CD4-positive, alpha-beta T cell treated with Interleukin-21 for 1 hour (primary cell): ENCODE data around the gene CACNB2.

Experiments used
- DNase-seq: peaks from one replicate; pipeline ENCODE4 v3.0.0-alpha.2; 2020

CACNB2 gene

DNA sequence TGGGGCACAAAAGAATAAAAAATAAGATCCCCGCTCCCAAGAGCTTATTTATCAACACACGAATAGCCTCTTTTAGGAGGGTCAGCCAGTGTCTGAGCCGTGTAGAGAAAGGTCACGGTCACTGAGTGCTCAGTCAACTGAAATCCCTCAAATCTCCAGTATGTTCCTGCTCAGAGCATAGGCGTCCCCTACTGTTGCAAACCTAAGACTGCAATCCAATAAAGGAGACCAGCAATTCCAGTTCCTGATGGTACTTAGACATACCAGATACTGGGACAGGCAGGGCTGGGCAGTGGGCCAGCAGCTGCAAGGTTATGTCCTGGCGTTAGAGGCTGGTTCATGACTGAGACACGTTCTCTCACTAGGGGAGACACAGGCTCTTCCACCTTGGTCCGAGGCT lies 93.6 kb downstream of the CACNB2 start:
- DNase-seq: no peak

- no peak for DNase-seq
These were observed 95.3 kb downstream of the CACNB2 start for GRCh38 chr10:18235477-18235876.

DNA sequence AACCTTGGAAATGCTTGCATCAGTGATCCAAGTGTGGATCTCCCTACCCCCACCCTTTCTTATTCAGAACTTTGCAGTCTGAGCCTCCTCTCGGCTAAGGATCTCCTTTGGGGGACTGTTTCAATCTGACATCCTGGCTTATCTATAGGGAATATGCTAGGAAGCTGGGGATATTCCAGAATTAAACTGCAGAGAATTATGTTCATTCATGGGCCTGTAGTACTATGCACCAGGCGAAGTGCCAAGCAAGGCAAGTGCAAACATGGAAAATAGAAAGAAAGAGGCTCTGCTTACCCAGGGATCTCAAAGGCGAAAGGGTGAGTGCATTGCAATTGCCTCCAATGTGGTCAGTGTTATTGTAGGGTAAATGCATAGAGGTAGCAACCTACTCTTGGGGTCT lies 96.5 kb downstream of the CACNB2 start:
- DNase-seq: no peak

DNA sequence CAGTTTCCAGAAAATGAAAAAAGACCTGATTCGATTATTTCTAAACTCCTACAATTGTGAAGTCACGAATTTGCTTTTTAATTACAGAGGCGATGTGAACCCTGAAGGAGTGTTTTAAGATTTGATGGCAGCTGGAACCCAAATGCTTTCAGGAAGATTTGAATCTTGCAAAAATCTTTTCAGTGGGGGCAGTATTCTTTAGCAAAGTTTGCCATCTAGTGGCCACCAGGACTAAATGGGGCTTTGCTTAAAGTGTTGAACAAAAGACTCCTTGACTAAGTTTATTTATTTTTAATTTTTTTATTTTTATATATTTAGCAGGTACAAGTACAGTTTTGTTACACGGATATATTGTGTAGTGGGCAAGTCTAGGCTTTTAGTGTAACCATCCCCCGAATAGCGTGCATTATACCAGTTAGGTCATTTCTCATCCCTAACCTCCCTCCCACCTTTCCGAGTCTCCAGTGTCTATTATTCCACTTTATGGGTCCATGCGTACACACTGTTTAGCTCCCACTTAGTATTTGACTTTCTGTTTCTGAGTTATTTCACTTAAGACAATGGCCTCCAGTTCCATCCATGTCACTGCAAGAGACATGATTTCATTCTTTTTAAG lies 98.8 kb downstream of the CACNB2 start:
- peak; percentile 17 for DNase-seq

- no peak for DNase-seq
These were observed 100.1 kb downstream of the CACNB2 start for GRCh38 chr10:18240185-18240882.

DNA sequence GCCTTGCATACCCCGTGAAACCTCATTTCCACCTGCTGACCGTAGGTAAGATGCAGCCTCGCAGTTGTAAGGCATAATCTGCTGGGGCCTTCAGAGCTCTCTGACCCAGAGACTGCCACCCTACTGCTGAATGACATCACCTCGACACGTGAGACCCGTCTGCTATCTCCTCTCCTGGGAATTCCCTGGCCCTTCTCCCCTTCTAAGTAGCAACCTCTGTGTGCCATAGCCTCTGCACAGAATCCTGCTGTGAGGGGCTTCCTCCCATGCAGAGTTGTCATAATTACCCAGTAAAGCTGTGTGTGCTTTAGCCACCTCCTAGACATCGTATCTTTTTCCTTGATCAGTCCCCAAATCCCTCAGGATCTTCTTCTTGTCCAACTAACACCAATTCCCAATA lies 106.7 kb downstream of the CACNB2 start:
- no peak for DNase-seq

- no peak for DNase-seq
These were observed 111.9 kb downstream of the CACNB2 start for GRCh38 chr10:18252086-18252485.

DNA sequence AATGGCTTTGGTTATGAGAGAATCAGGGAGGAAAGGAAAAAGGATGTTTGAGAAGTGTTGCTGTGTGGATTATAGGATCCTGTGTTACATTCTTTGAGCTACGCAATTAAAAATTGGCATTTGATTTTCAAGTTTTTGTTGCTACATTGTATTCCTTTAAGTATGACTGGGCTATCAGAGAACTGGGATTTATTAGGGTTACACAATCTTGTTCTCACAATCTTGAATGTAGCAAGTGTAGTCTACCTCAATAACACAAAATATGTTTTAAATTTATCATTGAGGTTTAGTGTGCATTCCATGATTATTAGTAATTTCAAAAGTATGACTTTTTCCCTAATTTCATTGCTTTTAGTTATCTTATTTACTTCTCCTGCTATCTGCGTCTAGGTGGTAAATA lies 113.9 kb downstream of the CACNB2 start:
- no peak for DNase-seq

DNA sequence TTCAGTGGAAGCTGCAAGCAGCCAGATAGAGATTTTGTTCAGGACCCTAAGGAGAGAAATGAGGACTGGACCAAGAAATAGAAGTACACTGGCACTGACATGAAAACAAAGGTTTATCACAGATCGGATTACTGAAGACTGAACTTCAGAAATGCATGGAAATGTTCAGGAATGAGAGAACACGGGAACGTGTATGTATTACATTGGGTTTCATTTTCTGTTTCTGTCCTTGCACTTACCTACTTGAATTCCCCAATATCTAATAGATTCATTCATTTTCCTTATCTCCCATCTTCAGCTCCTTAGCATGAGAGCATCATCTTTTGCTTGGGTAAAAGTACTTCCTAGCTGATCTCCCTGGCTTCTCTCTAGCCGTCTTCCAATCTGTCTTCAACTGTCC lies 114.5 kb downstream of the CACNB2 start:
- no peak for DNase-seq

- no peak for DNase-seq
These were observed 120.2 kb downstream of the CACNB2 start for GRCh38 chr10:18260310-18260922.

DNA sequence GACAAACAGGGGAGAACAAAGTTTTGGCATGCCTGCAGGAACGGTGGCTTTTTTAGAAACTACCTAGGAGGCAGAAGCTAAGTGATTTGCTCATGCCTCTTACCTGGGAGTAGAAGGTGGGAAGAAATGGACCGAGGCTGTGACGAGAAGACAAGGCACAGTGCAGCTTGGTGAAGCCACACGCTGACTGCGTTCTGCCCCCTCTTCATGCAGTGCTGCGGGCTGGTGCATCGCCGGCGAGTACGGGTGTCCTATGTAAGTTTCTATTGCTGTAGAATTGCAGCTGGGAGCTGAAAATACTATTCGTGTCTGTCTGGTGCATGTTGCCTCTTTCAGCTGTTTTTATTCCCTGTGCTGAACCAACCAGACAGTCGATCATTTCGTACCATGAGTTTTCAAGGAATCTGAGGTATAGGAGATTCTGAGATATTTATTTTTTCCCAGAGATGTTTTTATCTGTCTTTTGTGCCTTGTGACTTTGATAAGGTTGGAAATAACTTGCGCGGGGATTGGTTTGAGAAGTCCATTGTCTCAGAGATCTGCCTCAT lies 120.9 kb downstream of the CACNB2 start:
- DNase-seq: no peak

GRCh38 chr10:18261768-18262231 lies 121.6 kb downstream of the CACNB2 start:
- no peak for DNase-seq

- DNase-seq: no peak
These were observed 124.3 kb downstream of the CACNB2 start for GRCh38 chr10:18264466-18265050.

- DNase-seq: no peak
These were observed 127.8 kb downstream of the CACNB2 start for GRCh38 chr10:18268005-18268404.

DNA sequence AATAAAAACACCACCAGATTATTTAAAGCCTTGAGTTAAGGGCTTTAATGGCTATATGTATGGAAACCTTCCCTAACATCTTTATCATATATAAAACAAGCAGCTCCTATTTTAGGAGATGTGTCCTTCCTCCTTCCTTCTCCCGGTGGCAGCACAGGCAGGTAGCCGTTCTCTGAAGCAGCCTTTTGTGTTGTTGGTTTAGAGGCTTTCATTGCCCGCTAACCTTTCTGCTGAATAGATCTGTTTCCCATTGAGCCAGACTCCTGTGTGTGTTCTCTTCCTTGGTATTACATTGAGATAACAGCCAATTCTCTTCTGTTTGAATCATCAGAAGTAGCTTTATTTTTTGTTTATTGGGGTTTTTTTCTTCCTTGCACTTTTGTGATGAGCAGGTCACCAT lies 131.3 kb downstream of the CACNB2 start:
- DNase-seq: no peak

DNA sequence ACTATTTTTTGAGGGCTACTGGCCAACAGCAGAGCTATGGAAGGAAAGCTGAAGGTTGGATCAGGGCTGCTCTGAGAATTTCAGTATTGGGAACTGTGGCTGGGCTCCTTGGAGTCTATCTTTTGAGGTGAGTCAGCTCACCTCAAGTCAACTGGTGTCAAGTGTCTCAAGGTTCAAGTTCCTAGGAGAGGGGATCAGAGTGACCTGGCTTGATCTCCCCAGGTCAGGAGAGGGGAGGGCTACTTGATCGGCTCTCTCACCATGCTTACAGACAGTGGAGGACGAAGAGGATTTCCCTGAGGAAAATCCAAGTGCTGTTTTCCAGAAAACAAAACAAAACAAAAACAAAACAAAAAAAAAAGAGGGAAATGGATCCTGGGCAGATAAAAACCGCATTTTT lies 132.8 kb downstream of the CACNB2 start:
- no peak for DNase-seq

DNA sequence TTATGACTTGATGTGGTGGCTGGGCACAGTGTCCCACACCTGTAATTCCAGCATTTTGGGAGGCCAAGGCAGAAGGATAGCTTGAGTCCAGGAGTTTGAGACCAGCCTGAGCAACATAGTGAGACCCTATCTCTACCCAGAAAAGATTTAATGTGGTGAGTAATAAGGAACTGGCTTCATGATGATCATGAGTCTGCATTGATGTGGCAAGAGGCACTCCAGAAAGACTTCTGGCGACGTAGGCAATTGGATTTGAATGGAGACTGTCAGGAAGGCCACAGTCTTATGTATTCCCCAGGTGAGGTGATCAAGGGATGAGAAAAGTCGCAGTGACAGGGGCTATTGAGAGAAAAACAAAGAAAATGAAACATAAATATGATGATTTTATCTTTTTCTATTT lies 138.0 kb downstream of the CACNB2 start:
- no peak for DNase-seq

DNA sequence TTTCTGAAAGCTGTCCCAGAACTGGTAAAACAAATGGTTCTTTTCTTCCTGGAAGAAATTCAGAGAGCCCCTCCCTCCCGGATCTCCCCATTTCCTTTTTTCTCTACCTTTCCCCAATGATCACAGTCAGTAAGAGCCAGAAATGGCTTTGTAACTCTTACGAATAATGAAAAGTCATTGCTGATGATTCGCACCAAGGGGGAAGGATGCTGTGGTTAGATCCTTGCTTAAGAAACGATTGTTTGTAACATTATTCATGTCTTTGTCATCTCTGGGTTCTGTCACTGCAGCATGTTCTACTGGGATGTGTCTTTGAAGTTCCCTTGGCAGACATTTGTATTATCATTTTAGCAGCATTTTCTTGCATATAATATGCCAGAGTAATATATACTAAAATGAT lies 138.9 kb downstream of the CACNB2 start:
- DNase-seq: no peak

- no peak for DNase-seq
These were observed 141.9 kb downstream of the CACNB2 start for GRCh38 chr10:18282094-18282493.

GRCh38 chr10:18290651-18291313 lies 150.6 kb downstream of the CACNB2 start:
- DNase-seq: no peak

DNA sequence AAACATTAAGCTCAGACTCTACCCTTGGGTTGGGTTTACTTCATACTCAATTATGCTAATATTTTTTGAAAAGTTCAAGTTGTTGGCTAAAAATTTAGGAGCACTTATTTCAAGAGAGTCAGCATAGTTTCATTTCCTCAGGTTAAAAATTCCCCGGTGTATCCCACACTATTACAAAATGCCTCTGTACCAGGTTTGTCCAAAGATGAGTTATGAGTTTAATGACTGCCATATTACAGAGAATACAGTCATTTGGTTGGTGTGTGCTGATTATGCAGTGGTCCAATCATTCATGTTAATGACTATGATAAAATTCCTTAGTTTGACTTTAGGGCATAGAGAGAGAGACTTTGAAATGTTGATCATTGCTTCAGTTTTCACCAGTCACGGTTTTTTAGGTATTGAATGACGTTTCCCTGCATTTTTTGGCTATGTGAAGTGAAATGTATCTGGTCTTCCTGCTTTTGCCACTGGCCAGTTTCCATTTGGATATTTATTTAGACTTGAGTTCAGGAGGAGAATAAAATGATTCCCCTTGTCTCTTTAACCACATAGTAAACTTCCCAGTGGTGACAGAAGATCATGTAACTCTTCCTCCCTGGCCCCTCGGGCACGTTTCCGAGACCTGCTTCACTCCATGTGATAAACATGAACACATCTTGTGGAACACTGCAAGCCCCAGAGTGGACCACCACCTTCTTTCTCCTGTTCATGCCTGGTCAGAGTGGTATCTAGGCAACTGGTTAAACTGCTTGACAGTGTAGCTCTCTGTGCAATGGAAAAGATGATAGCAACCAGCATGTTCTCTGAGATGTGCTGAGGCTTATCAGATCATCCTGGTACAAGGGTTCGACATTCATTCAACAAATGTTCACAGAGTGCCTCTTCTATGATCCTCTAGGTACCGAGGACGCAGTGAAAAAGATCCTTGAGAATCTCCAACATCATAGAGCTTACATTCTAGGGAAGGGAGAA lies 153.6 kb downstream of the CACNB2 start:
- DNase-seq: no peak

GRCh38 chr10:18294633-18295032 lies 154.4 kb downstream of the CACNB2 start:
- no peak for DNase-seq
